Fibroblast of skin of scalp (primary cell): ENCODE results near the gene CKAP4. TPM values are rescaled to one million over a fixed set of nuclear protein-coding genes. Genes with fewer than 3 reads are reported as not detected.
"Not testable (repeated sequence)": the region's sequence is repeated elsewhere in the genome, so short reads cannot be mapped to it uniquely, and the experiment has no call there.

Source experiments
- DNase-seq: peaks from one replicate; pipeline ENCODE4 v3.0.0-alpha.2; 2013
- polyA plus RNA-seq, 2 experiments: library from polyadenylated mRNA; unstranded; fragments of 120-200 nt; gene quantifications; one replicate each; pipeline ENCODE4 v1.2.1, GENCODE V29; 2013; ENCODE audit not compliant: insufficient read length in 2 of 2

The CKAP4 gene
- 505 TPM for polyA plus RNA-seq (2013, experiment 1 of 2; ENCODE audit: insufficient read length)
- 496 TPM for polyA plus RNA-seq (2013, experiment 2 of 2; ENCODE audit: insufficient read length)

- DNase-seq, result peak; percentile 92
Measured at GRCh38 chr12:106247674-106248311, at the start of gene CKAP4. TSS of gene CKAP4 (minus strand) at chr12:106248020. CDS start at chr12:106247851, 169 bp downstream.

- no peak for DNase-seq
Measured at GRCh38 chr12:106297075-106297474, 49.3 kb upstream of the CKAP4 start.

- peak; percentile 74 for DNase-seq
Measured at GRCh38 chr12:106296179-106296877, 48.5 kb upstream of the CKAP4 start.

- no peak for DNase-seq
Measured at GRCh38 chr12:106292339-106292738, 44.5 kb upstream of the CKAP4 start.

- no peak for DNase-seq
Measured at GRCh38 chr12:106291342-106291741, 43.5 kb upstream of the CKAP4 start.

- DNase-seq, result no peak
Measured at GRCh38 chr12:106290666-106291065, 42.8 kb upstream of the CKAP4 start.

- peak; percentile 41 for DNase-seq
Measured at GRCh38 chr12:106289196-106289681, 41.4 kb upstream of the CKAP4 start.

GRCh38 chr12:106288494-106289195 lies 40.8 kb upstream of the CKAP4 start:
- peak; percentile 96 for DNase-seq

- DNase-seq, result peak; percentile 61
Measured at GRCh38 chr12:106288101-106288493, 40.3 kb upstream of the CKAP4 start.

- no peak for DNase-seq
Measured at GRCh38 chr12:106287364-106287763, 39.5 kb upstream of the CKAP4 start.

- DNase-seq, result not testable (repeated sequence)
Measured at GRCh38 chr12:106286576-106287162, 38.8 kb upstream of the CKAP4 start.

- no peak for DNase-seq
Measured at GRCh38 chr12:106285982-106286381, 38.2 kb upstream of the CKAP4 start.

- DNase-seq, result no peak
Measured at GRCh38 chr12:106284358-106285105, 36.7 kb upstream of the CKAP4 start.

- peak; percentile 65 for DNase-seq
Measured at GRCh38 chr12:106282457-106283097, 34.8 kb upstream of the CKAP4 start.

- DNase-seq, result no peak
Measured at GRCh38 chr12:106281804-106282203, 34.0 kb upstream of the CKAP4 start.

GRCh38 chr12:106281056-106281782 lies 33.4 kb upstream of the CKAP4 start:
- no peak for DNase-seq

GRCh38 chr12:106280106-106280505 lies 32.3 kb upstream of the CKAP4 start:
- no peak for DNase-seq

- no peak for DNase-seq
Measured at GRCh38 chr12:106276032-106276740, 28.4 kb upstream of the CKAP4 start.

GRCh38 chr12:106275458-106275857 lies 27.6 kb upstream of the CKAP4 start:
- DNase-seq, result no peak

- DNase-seq, result no peak
Measured at GRCh38 chr12:106274575-106275121, 26.8 kb upstream of the CKAP4 start.
